ENCODE measurements around the gene NSUN3. TPM values are rescaled to one million over a fixed set of nuclear protein-coding genes. Genes with fewer than 3 reads are reported as not detected.

NSUN3 gene
- total RNA-seq, 1 experiment from 2014 or later: 10.1 TPM

GRCh38 chr3:94092086-94092485 is 29.2 kb downstream of the NSUN3 start:
- peaks cover 4% of the 10 kb centered on the region for H3K9me3 Mint-ChIP-seq (ENCODE audit: low read depth, unreplicated experiment)
- TF ChIP-seq CTCF (IDR thresholded peaks at IDR 0.05; ENCODE audit: unreplicated experiment): no peak
- H3K4me1 Mint-ChIP-seq (ENCODE audit: low read depth, unreplicated experiment): no peaks in the 10 kb centered on the region
- no peak overlapping the region for H3K27ac Mint-ChIP-seq (ENCODE audit: unreplicated experiment)
- intact Hi-C loops (cut with micrococcal nuclease; ENCODE audit: unreplicated experiment): no loop called here
- DNase-seq: no peak
- H3K27me3 Mint-ChIP-seq (ENCODE audit: unreplicated experiment): no peaks in the 10 kb centered on the region
- no peaks in the 10 kb centered on the region for H3K36me3 Mint-ChIP-seq (ENCODE audit: insufficient read depth, unreplicated experiment)
- no TSS peak for BruUV-seq (replicated peaks)
- CTCF ChIA-PET: no interaction called here
- H3K4me3 Mint-ChIP-seq (ENCODE audit: low read depth, unreplicated experiment): no peak overlapping the region

- Mint-ChIP-seq H3K27ac (ENCODE audit: unreplicated experiment) (no peak overlapping the region), H3K36me3 (ENCODE audit: insufficient read depth, unreplicated experiment) (no peaks in the 10 kb centered on the region)
Measured at GRCh38 chr3:94093151-94093550, 30.3 kb downstream of the NSUN3 start.

GRCh38 chr3:94095111-94095510 is 32.2 kb downstream of the NSUN3 start:
- BruUV-seq (replicated peaks): no TSS peak
- CTCF ChIA-PET: no interaction called here
- Mint-ChIP-seq H3K27me3 (ENCODE audit: unreplicated experiment) (no peaks in the 10 kb centered on the region), H3K27ac (ENCODE audit: unreplicated experiment) (no peak overlapping the region), H3K9me3 (ENCODE audit: low read depth, unreplicated experiment) (peaks cover 4% of the 10 kb centered on the region), H3K4me3 (ENCODE audit: low read depth, unreplicated experiment) (no peak overlapping the region), H3K4me1 (ENCODE audit: low read depth, unreplicated experiment) (no peaks in the 10 kb centered on the region), H3K36me3 (ENCODE audit: insufficient read depth, unreplicated experiment) (no peaks in the 10 kb centered on the region)
- intact Hi-C loops (cut with micrococcal nuclease; ENCODE audit: unreplicated experiment): no loop called here
- DNase-seq: no peak
- no peak for TF ChIP-seq CTCF (IDR thresholded peaks at IDR 0.05; ENCODE audit: unreplicated experiment)

More at GRCh38 chr3:94093151-94093550, 30.3 kb downstream of the NSUN3 start:
- no peak overlapping the region for H3K4me3 Mint-ChIP-seq (ENCODE audit: low read depth, unreplicated experiment)
- H3K9me3 Mint-ChIP-seq (ENCODE audit: low read depth, unreplicated experiment): peaks cover 4% of the 10 kb centered on the region
- no TSS peak for BruUV-seq (replicated peaks)
- TF ChIP-seq CTCF (IDR thresholded peaks at IDR 0.05; ENCODE audit: unreplicated experiment): no peak
- DNase-seq: no peak
- H3K4me1 Mint-ChIP-seq (ENCODE audit: low read depth, unreplicated experiment): no peaks in the 10 kb centered on the region
- CTCF ChIA-PET: no interaction called here
- no peaks in the 10 kb centered on the region for H3K27me3 Mint-ChIP-seq (ENCODE audit: unreplicated experiment)
- intact Hi-C loops (cut with micrococcal nuclease; ENCODE audit: unreplicated experiment): no loop called here

- no peak for DNase-seq
- CTCF ChIA-PET: no interaction called here
- Mint-ChIP-seq H3K9me3 (ENCODE audit: low read depth, unreplicated experiment) (no peaks in the 10 kb centered on the region), H3K4me3 (ENCODE audit: low read depth, unreplicated experiment) (no peak overlapping the region), H3K4me1 (ENCODE audit: low read depth, unreplicated experiment) (no peaks in the 10 kb centered on the region), H3K27ac (ENCODE audit: unreplicated experiment) (no peak overlapping the region), H3K36me3 (ENCODE audit: insufficient read depth, unreplicated experiment) (no peaks in the 10 kb centered on the region), H3K27me3 (ENCODE audit: unreplicated experiment) (no peaks in the 10 kb centered on the region)
- no peak for TF ChIP-seq CTCF (IDR thresholded peaks at IDR 0.05; ENCODE audit: unreplicated experiment)
- intact Hi-C loops (cut with micrococcal nuclease; ENCODE audit: unreplicated experiment): no loop called here
- no TSS peak for BruUV-seq (replicated peaks)
Measured at GRCh38 chr3:94098452-94098851, 35.6 kb downstream of the NSUN3 start.

- CTCF ChIA-PET: no interaction called here
- no peaks in the 10 kb centered on the region for H3K27me3 Mint-ChIP-seq (ENCODE audit: unreplicated experiment)
- no TSS peak for BruUV-seq (replicated peaks)
- H3K4me1 Mint-ChIP-seq (ENCODE audit: low read depth, unreplicated experiment): no peaks in the 10 kb centered on the region
- no peak overlapping the region for H3K4me3 Mint-ChIP-seq (ENCODE audit: low read depth, unreplicated experiment)
- H3K36me3 Mint-ChIP-seq (ENCODE audit: insufficient read depth, unreplicated experiment): no peaks in the 10 kb centered on the region
- TF ChIP-seq CTCF (IDR thresholded peaks at IDR 0.05; ENCODE audit: unreplicated experiment): no peak
- intact Hi-C loops (cut with micrococcal nuclease; ENCODE audit: unreplicated experiment): no loop called here
- DNase-seq: no peak
- H3K27ac Mint-ChIP-seq (ENCODE audit: unreplicated experiment): no peak overlapping the region
- H3K9me3 Mint-ChIP-seq (ENCODE audit: low read depth, unreplicated experiment): no peaks in the 10 kb centered on the region
Measured at GRCh38 chr3:94099311-94099710, 36.5 kb downstream of the NSUN3 start.
